ENCODE results near the gene PICALM. TPM values are rescaled to one million over a fixed set of nuclear protein-coding genes. Genes with fewer than 3 reads are reported as not detected.

The PICALM gene
- total and polyA plus RNA-seq, 10 of the 15 experiments (the other 5 are each of a cell fraction or from before 2014, with no cell fraction given) = 4.3 to 150 (median 41.8) TPM

DNA sequence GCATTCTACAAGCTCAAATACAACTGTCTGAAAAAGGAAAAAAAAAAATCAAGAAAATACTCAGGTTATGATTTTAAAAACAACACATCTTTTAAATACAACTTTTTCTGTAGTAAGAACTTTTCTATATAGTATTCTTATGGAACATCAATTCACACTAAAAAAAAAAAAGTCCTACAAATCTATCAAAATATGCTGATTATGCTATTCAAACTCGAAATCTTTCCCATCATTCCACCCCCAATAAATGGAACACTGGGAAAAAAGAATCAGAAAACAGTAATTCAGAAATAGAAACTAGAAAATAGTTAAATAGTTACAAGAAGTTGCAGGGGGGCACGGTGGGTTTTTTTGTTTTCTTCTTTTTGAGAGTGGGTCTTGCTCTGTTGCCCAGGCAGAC is 77.4 kb downstream of the PICALM start:
- in situ Hi-C loops (cut with MboI) (no loop called here), intact Hi-C loops (cut with micrococcal nuclease; ENCODE audit: unreplicated experiment) (no loop called here)
- ChIA-PET RAD21 (ENCODE audit: unreplicated experiment) (interaction anchor here (0.6 to 1.5 kb wide), 2 partner anchors 28 to 302 kb away, joined by 3 read pairs; no protein-coding TSS in a partner anchor), CTCF (interaction anchor here (1.0 to 2.0 kb wide), 3 partner anchors 23 to 301 kb away, joined by 5 to 6 read pairs (median 5); no protein-coding TSS in a partner anchor), SMC1A (ENCODE audit: uncharacterized antibody, unreplicated experiment) (interaction anchor here (0.6 to 2.2 kb wide), 13 partner anchors 9 to 960 kb away, joined by 3 to 8 read pairs (median 3); no protein-coding TSS in a partner anchor), POLR2A (interaction anchor here (0.6 to 1.3 kb wide), 5 partner anchors 8 to 271 kb away, joined by 4 to 9 read pairs (median 4); no protein-coding TSS in a partner anchor)
- Histone ChIP-seq H3K36me3 (ENCODE audit: control insufficient read depth in 2 of 2, insufficient read depth in 2 of 2, low read length in 1 of 2) (peaks cover 0 to 17% of the 10 kb centered on the region in 2 experiments; a peak in 3 of 4 replicates), H3K79me2 (ENCODE audit: control insufficient read depth, insufficient read depth, low read length) (no peaks in the 10 kb centered on the region), H3K27me3 (replicated peaks in 1 of 2; ENCODE audit: control insufficient read depth in 2 of 2, insufficient read depth in 2 of 2, low read length in 1 of 2) (no peaks in the 10 kb centered on the region), H3K9me3 (replicated peaks; ENCODE audit: control insufficient read depth, insufficient read depth, low read length) (no peaks in the 10 kb centered on the region), H3K27ac (ENCODE audit: control insufficient read depth, insufficient read depth) (no peak overlapping the region), H3K4me1 (ENCODE audit: control insufficient read depth, insufficient read depth, low read length) (no peaks in the 10 kb centered on the region; the same call in 1 of the 2 replicates), H3K9ac (ENCODE audit: control insufficient read depth, insufficient read depth, low read length) (no peak overlapping the region), H4K20me1 (ENCODE audit: control insufficient read depth, insufficient read depth) (no peaks in the 10 kb centered on the region), H3K4me2 (ENCODE audit: control insufficient read depth, insufficient read depth) (no peak overlapping the region), H3K4me3 (no peak overlapping the region), H2AFZ (ENCODE audit: control insufficient read depth, low read depth, low read length) (no peak overlapping the region)
- 100% methylated on average over 2 of the region's 2 CpGs for WGBS (ENCODE audit: insufficient coverage, insufficient replicate concordance, low lambda C conversion rate, missing lambda C conversion rate)
- FAIRE-seq (no peak), ATAC-seq (no peak), DNase-seq (ENCODE audit: low read depth, low spot score) (no peak)
- BruUV-seq (replicated peaks) = no TSS peak
- TF ChIP-seq ELK1 (IDR thresholded peaks at IDR 0.05; ENCODE audit: low read depth, low read length) (no peak), MYB (IDR thresholded peaks at IDR 0.05; ENCODE audit: borderline replicate concordance, low read depth, low read length) (no peak), SP1 (IDR thresholded peaks at IDR 0.05; ENCODE audit: low read depth, low read length) (no peak), FOXM1 (IDR thresholded peaks at IDR 0.05; ENCODE audit: low read depth, low read length) (no peak), E2F4 (IDR thresholded peaks at IDR 0.05; ENCODE audit: low read depth, low read length) (no peak), SIN3A (IDR thresholded peaks at IDR 0.05; ENCODE audit: low read depth, low read length) (no peak), ATF7 (IDR thresholded peaks at IDR 0.05; ENCODE audit: low read depth) (no peak), MTA2 (IDR thresholded peaks at IDR 0.05; ENCODE audit: low read depth) (no peak), ETV6 (conservative IDR thresholded peaks at IDR 0.05 in 1 of 2, IDR thresholded peaks at IDR 0.05 in 1 of 2; ENCODE audit: borderline replicate concordance in 1 of 2, low read depth in 1 of 2) (no peak), BACH1 (IDR thresholded peaks at IDR 0.05; ENCODE audit: borderline replicate concordance) (no peak), HDAC2 (IDR thresholded peaks at IDR 0.05) (no peak), STAT3 (IDR thresholded peaks at IDR 0.05; ENCODE audit: low read depth, low read length) (no peak)
- TF ChIP-seq, protein P1, sequence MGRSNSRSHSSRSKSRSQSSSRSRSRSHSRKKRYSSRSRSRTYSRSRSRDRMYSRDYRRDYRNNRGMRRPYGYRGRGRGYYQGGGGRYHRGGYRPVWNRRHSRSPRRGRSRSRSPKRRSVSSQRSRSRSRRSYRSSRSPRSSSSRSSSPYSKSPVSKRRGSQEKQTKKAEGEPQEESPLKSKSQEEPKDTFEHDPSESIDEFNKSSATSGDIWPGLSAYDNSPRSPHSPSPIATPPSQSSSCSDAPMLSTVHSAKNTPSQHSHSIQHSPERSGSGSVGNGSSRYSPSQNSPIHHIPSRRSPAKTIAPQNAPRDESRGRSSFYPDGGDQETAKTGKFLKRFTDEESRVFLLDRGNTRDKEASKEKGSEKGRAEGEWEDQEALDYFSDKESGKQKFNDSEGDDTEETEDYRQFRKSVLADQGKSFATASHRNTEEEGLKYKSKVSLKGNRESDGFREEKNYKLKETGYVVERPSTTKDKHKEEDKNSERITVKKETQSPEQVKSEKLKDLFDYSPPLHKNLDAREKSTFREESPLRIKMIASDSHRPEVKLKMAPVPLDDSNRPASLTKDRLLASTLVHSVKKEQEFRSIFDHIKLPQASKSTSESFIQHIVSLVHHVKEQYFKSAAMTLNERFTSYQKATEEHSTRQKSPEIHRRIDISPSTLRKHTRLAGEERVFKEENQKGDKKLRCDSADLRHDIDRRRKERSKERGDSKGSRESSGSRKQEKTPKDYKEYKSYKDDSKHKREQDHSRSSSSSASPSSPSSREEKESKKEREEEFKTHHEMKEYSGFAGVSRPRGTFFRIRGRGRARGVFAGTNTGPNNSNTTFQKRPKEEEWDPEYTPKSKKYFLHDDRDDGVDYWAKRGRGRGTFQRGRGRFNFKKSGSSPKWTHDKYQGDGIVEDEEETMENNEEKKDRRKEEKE (IDR thresholded peaks at IDR 0.05) = no peak
- TF ChIP-seq, protein P2, sequence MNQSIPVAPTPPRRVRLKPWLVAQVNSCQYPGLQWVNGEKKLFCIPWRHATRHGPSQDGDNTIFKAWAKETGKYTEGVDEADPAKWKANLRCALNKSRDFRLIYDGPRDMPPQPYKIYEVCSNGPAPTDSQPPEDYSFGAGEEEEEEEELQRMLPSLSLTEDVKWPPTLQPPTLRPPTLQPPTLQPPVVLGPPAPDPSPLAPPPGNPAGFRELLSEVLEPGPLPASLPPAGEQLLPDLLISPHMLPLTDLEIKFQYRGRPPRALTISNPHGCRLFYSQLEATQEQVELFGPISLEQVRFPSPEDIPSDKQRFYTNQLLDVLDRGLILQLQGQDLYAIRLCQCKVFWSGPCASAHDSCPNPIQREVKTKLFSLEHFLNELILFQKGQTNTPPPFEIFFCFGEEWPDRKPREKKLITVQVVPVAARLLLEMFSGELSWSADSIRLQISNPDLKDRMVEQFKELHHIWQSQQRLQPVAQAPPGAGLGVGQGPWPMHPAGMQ (IDR thresholded peaks at IDR 0.05; ENCODE audit: borderline replicate concordance) = no peak
- TF ChIP-seq, protein P3, sequence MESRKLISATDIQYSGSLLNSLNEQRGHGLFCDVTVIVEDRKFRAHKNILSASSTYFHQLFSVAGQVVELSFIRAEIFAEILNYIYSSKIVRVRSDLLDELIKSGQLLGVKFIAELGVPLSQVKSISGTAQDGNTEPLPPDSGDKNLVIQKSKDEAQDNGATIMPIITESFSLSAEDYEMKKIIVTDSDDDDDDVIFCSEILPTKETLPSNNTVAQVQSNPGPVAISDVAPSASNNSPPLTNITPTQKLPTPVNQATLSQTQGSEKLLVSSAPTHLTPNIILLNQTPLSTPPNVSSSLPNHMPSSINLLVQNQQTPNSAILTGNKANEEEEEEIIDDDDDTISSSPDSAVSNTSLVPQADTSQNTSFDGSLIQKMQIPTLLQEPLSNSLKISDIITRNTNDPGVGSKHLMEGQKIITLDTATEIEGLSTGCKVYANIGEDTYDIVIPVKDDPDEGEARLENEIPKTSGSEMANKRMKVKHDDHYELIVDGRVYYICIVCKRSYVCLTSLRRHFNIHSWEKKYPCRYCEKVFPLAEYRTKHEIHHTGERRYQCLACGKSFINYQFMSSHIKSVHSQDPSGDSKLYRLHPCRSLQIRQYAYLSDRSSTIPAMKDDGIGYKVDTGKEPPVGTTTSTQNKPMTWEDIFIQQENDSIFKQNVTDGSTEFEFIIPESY (IDR thresholded peaks at IDR 0.05) = no peak

All from GM12878 (cell line).